ENCODE results near the gene HDAC4.

HDAC4 gene

DNA sequence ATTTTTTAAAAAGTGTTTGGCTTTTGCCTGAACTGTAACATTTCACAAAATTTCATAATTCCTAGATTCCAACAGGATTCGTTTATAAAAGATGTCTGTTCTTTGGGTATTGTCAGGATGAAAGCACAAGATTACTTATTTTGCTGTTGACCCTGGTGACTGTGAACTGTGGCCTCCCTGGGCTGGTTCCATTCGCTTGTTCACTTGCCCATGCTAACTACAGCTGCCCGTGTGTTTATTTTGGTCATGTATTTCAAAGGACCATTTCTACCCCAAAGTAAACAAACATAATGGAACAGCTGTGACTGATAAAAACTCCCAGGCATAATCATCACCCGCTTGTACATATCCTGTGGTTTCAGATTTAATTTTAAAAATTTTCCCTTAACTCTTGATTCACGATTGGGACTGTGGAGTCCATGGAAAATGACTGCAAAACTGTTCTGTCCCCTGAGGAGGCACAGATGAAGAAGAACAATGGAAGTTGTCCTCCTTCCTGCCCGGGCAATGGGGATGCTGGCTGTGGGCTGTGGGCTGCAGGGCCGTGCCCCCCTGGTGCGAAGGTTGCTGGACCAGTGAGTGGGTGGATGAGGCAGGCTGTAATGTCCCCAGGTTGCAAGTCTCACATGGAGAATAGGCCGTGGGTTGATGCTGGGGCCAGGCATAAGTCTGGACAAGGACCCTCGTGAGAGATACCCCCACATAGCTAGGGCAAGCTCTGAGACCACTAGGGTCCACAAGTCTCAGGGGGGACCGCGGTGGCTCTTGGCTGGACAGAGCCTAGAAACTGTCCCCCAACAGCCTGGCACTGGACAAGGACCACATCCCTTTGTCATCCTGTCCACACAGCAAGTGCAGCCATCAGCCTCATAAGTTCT lies 28.9 kb upstream of the HDAC4 start:
- no peak for DNase-seq (ENCODE audit: low spot score)

DNA sequence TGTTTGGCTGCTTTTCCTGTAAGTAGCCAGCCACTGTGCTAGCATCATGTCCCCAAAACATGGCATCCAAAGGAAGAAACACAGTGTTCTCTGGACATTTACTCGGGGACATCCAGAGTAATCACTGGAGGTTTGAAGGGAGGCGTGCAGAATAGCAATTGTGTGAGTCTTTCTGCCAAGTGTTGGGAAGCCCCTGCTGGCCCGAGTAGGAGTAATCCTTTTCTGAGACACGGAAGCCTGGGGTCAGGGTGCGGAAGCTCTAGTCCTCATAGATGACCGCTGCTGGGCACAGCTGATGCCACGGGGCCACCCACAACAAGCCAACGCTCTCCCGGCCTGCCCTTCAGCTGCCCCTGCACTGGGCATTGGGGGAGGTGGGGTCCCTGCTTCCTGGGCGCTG lies 24.8 kb upstream of the HDAC4 start:
- no peak for DNase-seq (ENCODE audit: low spot score)

DNA sequence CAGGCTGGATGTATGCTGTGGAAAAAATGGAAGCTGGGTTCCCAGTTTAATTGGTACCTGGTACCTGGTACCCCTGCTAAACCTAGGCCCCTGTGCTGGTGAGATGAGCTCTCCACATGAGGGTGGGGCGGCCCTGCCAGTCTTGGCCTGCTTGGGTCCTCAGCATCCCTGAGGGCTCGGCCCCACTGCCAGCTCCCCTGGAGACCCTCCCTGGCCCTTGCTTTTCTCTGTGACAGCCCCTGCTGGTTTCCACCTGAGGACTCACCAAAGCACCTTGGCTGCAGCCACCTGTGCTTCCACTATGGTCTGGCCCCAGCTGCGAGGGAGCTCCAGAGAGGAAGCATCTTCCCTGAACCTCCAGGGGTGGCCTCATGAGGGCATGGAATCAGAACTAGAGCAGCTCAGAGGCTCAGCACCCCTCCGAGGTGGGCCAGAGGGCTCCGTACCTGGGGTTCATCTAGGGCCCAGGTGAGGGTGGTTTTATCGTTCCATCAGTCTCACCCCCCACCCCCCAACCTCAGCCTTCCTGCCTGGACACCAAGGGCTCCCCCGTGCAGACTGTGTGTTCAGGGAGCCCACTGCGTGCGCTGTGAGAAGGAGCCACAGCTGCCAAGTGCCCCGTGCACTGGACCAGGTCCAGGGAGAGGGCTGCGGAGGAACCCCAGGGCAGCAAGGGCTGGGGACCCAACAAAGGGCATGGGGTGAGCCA lies 23.7 kb upstream of the HDAC4 start:
- DNase-seq (ENCODE audit: low spot score): no peak

DNA sequence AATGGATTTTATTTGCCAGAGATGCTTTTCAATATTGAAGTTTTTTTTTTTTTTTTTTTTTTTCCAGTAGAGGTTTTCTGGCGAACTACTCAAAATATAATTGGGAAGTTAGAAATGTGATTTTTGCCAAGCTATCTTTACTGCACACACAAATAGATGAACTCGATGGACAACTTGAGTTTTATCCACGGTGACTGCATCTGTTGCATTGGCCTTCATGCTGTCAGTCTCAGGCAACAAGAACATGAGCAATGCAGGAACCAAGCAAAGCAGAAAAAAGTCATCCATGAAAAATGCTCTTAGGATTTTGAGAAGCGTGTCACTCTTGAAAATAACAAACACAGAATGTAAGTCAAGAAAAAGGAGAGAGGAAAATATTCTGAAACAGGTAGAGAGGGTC lies 22.7 kb upstream of the HDAC4 start:
- no peak for DNase-seq (ENCODE audit: low spot score)

DNA sequence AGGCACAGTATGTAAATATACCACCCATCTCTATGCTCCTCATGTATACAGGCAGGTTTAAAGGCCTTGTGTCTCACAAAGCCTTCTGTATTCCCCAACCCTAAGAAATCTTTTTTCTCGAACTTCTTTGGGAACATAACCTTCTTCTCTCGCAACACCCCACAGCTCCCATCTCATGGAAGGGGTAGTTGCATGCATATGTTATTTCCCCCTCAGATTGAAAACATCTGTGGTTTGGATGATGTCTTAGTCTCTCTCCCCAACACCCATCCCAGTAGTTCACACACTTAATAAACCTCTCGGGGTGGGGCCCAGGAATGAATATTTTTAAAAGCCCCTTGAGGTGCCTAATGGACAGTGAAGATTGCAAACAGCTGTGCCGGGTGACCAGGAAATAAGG lies 21.0 kb upstream of the HDAC4 start:
- DNase-seq (ENCODE audit: low spot score): no peak

DNA sequence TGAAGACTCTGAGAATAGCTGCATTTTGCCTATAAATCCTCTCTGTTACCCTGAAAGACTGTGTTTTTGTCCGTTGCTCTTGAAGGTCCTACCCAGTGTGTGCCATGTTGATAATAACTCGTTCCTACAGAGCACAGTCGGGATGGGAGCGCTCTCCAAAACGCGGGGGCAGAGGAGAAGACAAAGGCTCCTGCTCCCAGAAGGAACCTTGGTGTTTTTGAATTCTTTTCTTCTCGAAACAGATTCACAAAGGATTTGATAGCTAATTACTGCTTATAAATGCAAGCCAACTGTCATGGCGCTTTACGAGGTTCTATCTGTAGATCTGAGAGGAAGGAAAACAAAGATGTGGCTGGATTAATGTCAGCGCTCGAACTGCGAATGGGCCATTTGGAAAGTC lies 19.3 kb upstream of the HDAC4 start:
- no peak for DNase-seq (ENCODE audit: low spot score)

DNA sequence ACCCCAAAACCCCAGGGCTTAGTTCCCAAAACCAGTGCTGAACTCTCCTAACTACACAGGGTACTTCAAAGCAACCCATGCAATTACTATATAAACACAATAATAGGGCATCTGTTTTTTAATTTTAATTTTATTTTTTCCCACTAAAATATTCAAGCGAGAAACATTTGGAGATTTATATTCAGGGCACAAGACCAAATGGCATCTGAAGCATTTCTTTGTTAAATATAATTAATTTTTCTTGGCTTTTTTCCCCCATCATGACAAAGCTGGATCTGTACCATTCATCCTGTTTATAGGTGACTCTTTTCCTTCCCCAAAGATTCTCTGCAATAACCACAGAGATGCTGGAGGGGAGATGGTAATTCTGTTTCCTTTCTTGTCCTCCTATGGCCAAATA lies 18.1 kb upstream of the HDAC4 start:
- DNase-seq (ENCODE audit: low spot score): no peak

DNA sequence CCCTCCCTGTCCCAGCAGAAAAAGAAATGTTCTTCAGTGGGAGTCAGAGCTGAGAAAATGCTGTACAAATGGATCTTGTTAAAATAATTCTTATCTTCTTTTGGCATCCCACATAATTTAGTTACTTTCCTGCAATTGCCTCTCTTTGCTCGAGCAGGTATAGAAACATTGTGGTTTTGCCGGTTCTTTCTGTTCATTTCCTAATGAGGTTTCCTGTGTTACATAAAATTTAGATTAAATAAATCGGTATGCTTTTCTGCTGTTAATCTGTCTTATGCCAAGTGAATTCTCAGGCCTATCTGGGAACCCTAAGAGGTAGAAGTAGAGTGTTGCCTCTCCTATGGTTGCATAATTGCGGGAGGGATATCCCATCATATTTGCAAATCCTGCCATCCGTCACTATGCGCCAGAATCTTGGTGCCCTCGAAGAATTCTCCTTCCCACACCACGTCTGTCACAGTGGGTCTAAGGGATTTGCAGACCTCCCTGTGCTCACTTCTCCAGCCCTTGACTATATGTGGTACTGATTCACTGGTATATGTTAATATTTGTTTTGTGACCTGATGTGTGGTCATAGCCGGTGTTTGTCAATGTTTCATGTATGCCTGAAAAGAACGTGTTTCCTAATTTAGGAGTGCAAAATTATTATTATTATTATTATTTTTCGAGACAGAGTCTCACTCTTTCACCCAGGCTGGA lies 12.2 kb upstream of the HDAC4 start:
- DNase-seq (ENCODE audit: low spot score): no peak

DNA sequence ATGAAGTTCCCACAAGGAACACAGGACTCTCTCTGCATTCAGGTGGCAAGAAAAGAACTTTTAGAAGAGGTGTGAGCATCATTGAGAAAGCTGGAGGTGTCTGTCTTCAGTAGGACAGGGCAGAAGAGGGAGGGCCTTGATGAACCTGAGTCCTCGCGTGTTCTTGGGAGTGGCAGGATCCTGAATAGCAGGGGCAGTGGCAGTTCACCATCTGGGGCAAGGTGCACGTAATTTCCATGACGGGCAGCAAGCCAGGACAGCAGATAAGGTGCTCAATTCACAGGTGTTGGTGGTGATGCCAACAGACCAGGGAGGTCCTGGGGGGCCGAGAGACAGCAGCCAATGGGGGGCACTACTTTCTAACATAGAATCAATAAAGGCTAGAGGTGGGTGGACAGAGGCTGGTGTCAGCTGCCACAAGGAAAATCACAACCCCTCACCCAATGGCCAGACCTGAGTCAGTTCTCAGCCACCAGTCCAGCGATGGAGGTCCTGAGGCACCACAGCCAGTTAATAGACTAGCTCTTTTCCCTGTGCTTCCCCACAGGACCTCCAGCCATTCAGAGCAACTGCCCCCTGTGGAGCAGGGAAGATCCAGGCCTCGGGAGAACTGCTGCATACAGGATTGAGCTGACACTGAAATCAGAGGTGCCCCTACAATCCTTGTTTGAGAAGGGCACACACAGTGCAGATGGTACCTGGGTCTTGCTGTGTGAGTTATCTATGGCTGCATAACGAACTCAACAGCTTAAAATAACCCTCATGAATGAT lies 10.9 kb upstream of the HDAC4 start:
- no peak for DNase-seq (ENCODE audit: low spot score)

DNA sequence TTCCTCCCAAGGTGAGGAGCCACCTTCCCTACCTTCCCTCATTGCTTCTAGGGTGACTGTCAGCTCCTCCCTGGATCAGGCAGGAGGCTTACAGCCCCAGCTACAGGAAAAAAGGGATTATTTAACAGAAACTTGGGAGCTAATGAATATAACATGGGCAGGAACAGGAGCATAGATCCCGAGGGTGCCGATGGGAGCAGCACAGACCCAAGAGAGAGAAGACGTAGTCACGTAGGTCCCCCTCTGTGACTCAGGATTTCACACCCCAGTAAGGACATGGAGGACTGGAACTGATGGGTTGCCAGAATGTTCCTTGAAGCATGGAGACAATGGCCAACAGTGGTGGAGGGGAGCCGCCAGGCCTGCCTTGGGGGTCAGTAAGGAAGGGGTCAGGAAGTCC lies 10.3 kb upstream of the HDAC4 start:
- DNase-seq (ENCODE audit: low spot score): no peak

DNA sequence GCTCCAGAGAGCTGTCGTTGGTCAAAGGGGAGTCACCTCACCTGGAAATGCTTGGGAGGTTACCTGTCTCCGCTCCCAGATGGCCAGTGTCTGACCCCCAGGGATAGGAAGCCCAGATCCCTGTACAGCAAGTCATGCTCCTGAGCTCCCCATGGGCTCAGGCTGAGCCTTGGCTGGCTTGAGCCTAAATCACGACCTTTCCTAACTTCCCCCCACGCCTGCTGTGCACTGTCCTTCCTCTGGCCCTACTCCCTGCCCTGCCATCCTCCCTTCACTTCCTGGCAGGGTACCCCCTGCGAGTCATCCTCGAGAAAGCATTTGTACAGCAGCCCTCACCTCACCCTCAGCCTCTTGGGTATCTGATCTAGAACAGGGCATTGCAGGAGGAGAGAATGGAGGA lies 9.2 kb upstream of the HDAC4 start:
- no peak for DNase-seq (ENCODE audit: low spot score)

DNA sequence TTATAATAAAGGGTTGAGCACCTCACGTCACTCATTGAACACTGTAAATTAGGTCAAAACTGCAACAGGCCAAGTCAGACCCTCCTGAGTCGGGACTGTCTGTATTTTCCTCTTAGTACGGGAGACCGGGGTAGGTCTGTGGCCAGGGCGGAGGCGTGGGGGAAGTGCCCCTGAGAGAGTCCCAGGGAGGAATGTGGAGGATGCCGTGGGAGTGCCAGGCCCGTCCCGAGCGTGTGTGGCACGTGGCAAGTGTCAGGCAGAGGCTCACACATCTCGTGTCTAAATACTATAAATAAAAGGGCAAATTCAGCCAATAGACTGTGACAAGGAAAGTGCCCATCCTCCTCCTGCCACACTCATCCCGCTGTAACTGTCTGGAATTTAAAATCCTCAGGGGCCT lies 6.3 kb upstream of the HDAC4 start:
- no peak for DNase-seq (ENCODE audit: low spot score)

DNA sequence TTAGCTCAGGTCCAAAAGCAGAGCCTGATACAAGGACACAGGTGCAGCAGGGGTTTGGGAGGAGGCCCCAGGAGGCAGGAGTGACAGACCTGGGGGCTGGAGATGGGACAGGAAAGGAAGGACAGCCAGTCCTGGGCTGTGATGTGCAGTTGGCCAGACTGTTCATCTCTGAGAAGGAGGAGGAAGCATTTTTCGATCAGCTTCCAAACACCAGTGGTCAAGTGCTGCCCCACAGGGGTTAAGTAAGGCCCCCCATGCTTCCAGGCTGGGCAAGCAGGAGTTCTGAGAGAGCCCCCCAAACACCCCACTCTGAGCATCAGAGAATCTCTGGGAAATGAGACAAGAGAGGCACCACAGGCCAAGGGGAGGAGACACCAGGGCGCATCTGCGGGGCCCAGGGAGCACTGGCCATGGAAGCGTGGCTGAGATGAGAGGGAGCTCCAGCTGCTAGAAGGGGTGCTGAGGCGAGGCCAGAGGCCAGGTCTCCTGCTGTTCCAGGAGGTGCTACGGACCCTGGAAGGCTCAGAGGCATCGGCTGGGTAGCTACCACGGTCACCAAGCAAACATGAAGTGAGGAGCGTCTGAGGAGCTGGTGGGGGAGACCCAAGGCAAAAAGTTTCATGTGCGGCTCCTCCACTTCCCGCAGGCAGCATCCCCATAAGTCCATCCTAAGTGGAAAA lies 5.6 kb upstream of the HDAC4 start:
- DNase-seq (ENCODE audit: low spot score): no peak

DNA sequence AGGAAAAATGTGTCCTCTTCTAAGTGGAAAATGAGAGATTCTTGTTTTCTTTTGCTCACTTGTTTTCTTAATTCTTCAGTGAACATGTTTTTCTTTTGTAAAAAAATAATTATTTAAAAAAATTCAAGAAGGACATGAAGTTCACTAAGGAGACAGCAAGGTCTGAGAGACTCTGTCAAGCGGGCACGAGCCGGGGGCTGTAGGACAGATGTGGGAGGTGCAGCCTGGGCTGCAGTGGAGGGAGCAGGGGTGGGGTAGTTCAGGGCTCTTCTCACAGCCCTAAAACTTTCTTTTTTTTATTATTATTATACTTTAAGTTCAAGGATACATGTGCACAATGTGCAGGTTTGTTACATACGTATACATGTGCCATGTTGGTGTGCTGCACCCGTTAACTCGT lies 4.3 kb upstream of the HDAC4 start:
- DNase-seq (ENCODE audit: low spot score): no peak

DNA sequence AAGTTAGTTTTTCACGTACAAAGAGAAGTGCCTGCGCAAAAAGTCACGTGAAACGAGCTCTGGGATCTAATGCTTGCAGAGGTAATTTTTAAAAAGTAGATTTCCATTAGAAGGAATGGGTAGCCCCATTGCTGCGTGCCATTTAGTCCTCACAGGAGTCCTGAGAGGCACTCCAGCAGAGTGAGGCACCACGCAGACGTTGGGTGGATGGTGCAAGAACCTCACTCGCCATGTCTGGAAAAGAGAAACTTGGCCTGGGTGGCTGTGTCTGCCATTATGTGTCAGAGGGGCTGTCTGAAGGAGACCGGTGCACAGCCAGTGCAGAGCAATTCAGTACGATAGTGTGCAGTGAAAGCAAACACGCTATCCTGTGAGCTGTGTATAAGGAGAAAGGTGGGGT lies 1.8 kb upstream of the HDAC4 start:
- no peak for DNase-seq (ENCODE audit: low spot score)

DNA sequence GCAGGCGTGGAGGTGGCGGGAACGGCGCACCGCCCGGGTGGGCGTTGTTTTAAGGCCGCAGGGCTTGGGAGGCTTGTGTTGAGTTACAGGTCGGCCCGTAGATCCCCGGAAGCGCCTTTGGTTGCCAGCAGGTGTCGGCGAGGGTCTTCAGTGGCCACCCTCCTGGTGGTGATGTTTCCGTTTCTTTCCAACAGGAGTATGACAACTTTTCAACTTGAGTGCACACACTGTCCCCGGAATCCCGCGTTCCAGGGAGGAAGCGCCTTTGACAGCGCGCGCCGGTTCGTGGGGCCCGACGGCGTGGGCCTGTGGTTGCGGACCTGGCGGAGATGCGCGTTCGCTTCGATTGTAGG lies 1.0 kb upstream of the HDAC4 start:
- DNase-seq (ENCODE audit: low spot score): peak; percentile 54

DNA sequence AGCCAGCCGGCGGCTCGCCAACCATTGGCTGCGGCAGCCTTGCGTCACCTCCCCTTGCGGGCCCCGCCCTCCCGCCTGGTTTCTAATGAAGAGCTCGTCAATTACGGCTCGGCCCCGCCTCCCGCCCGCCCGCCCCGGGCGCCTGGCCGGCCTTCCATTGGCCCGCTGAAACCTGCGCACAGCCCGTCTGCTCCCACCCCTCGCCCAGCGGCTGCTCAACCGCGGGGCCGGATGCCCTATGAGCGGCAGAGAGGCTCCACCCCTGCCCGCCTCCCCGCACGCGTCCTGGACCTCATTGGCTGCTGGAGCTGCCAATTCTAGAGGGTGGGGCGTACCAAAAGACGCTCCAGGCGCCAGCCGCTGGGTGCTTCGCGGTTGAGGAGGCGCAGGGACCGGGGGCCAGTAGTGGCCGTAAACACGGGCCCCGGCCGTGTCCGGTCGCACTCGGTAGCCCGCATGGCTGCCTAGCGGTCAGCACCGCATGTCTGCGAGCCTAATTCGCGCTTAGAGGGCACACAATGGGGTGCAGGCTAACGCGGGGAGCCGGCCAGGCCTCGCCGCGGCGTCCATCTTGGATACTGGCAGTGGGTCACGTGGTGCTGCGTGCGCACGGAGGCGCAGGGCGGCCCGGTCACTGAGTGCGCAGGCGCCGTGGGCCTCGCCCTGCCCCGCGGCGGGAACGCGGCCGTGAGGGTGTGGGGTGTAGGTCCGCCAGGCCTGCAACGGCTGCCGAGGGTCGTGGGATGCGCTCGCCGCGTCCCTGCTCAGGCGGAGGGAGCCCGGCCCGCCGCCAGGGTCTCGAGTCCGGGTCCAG lies 454 bp upstream of the HDAC4 start:
- peak; percentile 96 for DNase-seq (ENCODE audit: low spot score)

DNA sequence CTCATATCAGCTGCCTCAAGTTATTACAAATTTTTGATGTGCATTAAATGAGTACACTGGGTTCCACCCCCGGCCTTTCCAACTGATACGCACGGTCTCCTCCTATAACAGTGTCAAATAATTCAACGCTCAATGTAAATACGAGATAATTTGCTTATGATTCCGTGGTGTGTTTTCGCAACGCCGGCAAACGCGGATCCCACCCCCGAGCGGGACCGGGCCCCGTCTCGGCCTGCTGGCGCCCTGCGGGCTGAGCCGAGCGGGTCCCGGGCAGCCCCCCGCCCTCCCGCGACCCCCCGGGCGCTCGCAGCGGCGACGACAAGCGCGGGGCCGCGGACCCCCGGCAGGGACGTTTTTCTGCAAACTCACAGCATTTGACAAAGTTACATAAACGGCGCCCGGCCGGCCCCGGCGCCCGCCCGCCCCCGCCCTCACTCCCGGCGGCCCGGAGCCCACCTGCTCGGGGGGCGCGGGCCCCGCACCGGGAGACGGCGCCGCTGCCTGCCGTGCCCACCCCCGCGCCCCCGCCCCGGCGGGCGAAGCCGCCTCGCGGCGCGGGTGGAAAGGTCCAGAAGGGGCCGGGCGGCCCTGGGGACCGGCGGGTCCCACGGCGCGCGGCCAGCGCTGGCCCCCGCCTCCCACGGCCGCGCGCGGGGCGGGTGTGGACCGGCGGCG lies 762 bp downstream of the HDAC4 start:
- DNase-seq (ENCODE audit: low spot score): peak; percentile 15

DNA sequence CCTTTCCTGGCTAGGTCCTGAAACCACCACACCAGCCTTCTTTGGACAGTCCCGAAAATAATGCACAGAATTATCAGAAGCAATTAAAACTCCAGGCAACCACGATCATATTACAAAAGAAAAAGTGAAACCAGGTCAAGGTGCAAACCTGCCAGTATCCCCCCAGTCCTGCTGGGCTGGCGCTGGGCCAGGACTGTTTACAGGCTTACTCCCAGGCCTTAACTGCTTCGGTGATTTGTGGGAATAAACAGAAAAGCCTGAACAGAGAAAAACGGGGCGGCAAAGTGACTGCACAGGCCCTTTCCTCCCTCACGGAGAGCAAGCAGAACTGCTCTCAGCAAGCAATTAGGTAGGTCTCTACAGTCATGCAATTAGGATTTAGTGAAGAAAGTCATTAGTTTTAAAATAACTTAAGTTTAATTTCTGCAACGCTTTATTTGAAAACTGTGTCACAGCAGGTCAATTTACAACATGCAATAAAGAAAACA lies 1.3 kb downstream of the HDAC4 start:
- DNase-seq (ENCODE audit: low spot score): peak; percentile 49

DNA sequence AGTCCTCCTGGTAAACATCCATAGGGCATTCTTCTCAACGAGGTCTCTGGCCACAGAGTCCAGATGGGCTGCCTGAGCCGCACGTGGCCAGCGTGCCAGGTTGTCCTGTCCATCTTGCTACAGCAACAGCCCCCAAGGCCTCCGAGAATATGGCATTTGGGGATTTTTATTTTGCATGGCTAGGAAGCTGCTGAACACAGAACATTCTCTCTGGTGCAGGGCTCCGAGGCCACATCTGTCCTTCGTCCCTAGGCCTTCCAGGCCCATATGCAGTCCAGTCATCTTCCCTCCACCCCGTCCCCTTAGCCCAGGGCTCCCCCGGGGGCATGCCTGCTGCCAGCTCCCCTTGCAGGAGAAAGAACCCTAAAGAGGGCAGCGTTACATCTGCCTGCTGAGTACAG lies 2.3 kb downstream of the HDAC4 start:
- no peak for DNase-seq (ENCODE audit: low spot score)
